ENCODE results near the gene TTPAL.
"Not testable (repeated sequence)": the region's sequence is repeated elsewhere in the genome, so short reads cannot be mapped to it uniquely, and the experiment has no call there.

Gene TTPAL

DNA sequence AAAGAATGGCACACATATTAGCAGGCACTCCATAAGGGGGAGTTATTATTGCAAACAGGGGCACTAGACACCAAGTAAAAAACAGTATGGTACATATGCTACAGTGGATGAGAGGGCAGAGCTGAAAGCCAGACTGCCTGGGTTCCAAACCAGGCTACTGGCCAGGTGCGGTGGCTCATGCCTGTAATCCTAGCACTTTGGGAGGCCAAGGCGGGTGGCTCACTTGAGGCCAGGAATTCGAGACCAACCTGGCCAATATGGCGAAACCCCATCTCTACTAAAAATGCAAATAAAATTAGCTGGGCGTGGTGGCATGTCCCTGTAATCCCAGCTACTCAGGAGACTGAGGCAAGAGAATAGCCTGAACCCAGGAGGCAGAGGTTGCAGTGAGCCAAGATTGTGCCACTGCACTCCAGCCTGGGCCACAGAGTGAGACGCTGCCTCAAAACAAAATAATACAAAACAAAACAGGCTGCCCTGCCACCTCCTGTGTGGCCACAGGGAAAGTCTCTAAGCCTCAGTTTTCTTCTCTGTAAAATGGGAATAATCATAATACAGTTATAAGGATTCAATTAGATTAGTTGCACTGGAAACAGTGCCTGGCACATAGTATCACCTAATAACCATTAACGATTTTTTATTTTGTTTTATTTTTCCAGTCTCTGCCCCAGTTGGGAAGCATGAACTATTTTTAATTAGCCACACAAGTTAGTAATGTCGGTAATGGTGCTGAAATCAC lies 7.5 kb upstream of the TTPAL start:
- no peak for DNase-seq (ENCODE audit: low spot score)

- DNase-seq (ENCODE audit: low spot score): no peak
These were observed 5.3 kb upstream of the TTPAL start for GRCh38 chr20:44470327-44470726.

- peak; percentile 46 for DNase-seq (ENCODE audit: low spot score)
These were observed 4.2 kb upstream of the TTPAL start for GRCh38 chr20:44471481-44471882.

- not testable (repeated sequence) for DNase-seq (ENCODE audit: low spot score)
These were observed 3.4 kb upstream of the TTPAL start for GRCh38 chr20:44472283-44472682.

DNA sequence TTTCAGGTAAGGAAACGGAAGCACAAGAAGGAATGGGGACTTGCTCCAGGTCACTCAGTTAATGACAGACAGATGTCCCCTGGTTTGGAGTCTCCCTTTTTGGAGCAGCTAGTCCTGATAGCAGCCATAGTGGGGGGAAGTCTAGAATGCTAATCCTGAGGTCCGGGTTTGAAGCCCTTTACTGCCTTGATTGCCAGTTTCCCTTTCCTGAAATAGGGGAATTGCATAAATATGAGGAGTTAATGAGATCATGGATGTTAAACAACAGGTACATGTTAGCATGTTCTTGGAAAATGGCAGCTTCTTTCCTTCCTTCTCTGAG lies 341 bp upstream of the TTPAL start:
- no peak for DNase-seq (ENCODE audit: low spot score)

GRCh38 chr20:44477151-44477550 lies 1.5 kb downstream of the TTPAL start:
- DNase-seq (ENCODE audit: low spot score): no peak

DNA sequence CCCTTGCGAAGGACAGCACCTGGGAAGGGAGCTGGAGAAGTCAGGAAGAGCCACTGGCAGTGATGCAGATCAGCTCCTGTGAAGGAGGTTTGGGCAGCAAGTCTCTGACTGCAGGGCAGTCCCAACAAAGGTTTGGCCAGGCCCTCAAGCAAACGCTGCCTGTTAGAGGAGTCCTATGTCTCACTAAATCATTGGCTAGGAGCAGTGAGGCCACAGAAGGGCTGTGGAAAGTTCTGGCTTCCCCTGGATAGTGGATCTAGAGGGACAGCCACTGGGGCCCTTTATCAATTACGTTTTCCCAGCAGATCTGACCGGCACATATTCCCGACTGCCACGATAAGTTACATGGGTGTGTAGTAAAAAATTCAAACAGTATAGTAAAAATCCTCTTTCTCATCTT lies 2.5 kb downstream of the TTPAL start:
- no peak for DNase-seq (ENCODE audit: low spot score)

DNA sequence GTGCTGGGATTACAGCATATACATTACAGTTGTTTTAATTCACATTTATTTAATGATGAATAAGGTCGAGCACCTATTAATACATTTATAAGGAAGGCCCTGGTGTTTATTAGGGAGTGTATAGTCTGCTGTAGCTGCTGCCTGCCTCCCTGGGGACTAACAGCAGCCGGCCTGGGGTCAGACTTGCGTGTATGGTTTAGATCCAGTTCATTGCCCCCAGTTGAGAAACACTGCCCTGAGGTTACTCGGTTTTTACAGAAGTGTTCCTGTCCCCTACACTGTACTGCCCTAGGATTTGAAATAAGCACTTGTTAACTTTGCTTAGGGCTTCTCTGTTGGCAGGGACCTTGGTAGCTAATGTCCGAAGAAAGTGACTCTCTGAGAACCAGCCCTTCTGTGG lies 4.0 kb downstream of the TTPAL start:
- no peak for DNase-seq (ENCODE audit: low spot score)

DNA sequence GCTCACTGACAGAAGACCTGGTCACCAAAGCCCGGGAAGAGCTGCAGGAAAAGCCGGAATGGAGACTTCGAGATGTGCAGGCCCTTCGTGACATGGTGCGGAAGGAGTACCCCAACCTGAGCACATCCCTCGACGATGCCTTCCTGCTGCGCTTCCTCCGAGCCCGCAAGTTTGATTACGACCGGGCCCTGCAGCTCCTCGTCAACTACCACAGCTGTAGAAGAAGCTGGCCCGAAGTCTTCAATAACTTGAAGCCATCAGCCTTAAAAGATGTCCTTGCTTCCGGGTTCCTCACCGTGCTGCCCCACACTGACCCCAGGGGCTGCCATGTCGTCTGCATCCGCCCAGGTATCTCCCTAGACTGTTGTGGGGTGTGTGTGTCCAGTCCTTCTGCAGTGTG lies 4.4 kb downstream of the TTPAL start:
- no peak for DNase-seq (ENCODE audit: low spot score)

- no peak for DNase-seq (ENCODE audit: low spot score)
These were observed 6.2 kb downstream of the TTPAL start for GRCh38 chr20:44481719-44482416.

DNA sequence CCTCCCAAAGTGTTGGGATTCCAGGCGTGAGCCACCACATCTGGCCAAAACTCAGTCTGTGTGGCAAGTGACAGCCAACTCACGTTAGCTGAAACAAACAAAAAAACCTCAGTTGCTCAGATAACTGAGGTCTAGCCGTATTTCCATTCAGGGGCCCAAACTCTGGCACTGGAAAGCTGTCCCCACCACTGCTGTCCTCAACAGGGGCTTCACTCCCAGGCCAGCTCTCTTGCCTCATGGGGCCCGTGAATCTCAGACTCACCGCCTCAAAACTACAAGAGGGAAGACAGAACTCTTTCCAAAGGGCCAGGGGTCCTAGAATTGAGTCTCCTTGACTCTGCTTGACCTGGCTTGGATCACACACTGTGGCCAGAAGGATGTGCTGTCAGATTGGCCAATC lies 7.4 kb downstream of the TTPAL start:
- DNase-seq (ENCODE audit: low spot score): no peak

GRCh38 chr20:44485078-44485829 lies 9.6 kb downstream of the TTPAL start:
- DNase-seq (ENCODE audit: low spot score): no peak

GRCh38 chr20:44485830-44486198 lies 10.1 kb downstream of the TTPAL start:
- DNase-seq (ENCODE audit: low spot score): no peak

DNA sequence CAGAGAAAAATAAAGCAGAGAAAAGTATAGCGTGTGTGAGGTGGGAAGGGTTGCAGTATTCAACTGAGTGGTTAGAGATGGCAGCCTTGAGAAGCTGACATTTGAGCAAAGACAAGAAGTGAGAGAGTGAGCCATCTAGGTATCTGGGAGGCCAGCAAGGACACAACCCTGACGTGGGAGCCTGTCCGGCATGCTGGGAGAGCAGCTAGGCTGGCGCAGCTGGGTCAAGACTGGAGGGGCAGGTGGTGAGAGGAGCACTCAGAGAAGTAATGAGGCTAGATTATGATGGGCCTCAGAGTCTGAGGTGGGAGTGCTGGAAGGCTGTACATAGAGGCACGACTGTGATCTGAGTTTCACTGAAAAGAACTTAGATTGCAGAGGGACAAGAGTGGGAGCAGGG lies 12.9 kb downstream of the TTPAL start:
- no peak for DNase-seq (ENCODE audit: low spot score)

DNA sequence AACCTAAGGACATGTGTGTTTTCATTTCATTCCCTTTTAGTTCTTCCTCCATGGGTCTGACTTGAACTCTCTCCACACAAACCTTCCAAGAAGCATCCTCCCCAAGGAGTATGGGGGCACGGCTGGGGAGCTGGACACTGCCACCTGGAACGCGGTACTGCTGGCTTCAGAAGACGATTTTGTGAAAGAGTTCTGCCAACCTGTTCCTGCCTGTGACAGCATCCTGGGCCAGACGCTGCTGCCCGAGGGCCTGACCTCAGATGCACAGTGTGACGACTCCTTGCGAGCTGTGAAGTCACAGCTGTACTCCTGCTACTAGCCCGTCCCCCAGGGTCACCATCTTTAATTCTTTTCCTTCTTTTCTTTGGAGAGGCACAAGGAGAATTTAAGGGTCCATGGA lies 13.5 kb downstream of the TTPAL start:
- no peak for DNase-seq (ENCODE audit: low spot score)

GRCh38 chr20:44489931-44490330 lies 14.3 kb downstream of the TTPAL start:
- no peak for DNase-seq (ENCODE audit: low spot score)

- DNase-seq (ENCODE audit: low spot score): no peak
These were observed 16.1 kb downstream of the TTPAL start for GRCh38 chr20:44491635-44492395.

- DNase-seq (ENCODE audit: low spot score): no peak
These were observed 18.6 kb downstream of the TTPAL start for GRCh38 chr20:44494266-44494665.

GRCh38 chr20:44494681-44495080 lies 19.0 kb downstream of the TTPAL start:
- DNase-seq (ENCODE audit: low spot score): no peak

DNA sequence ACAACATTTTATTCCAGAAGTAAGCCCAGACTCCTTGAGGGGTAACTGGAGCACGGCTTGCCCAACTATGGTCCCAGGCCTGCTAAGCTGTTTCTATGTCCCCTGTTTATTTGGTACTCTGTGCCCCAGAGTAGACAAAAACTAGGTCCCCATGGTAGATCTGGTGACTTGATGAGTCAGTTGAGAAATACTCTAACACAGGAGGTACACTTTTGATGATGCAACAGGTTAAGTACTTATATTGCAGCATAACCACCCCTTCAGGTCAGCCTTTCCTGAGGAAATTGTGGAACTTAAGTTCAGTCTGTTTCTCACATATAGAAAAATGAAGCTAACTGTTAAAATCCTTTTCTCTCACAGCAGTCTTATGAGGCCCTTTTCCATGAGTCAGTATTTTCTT lies 19.6 kb downstream of the TTPAL start:
- no peak for DNase-seq (ENCODE audit: low spot score)

DNA sequence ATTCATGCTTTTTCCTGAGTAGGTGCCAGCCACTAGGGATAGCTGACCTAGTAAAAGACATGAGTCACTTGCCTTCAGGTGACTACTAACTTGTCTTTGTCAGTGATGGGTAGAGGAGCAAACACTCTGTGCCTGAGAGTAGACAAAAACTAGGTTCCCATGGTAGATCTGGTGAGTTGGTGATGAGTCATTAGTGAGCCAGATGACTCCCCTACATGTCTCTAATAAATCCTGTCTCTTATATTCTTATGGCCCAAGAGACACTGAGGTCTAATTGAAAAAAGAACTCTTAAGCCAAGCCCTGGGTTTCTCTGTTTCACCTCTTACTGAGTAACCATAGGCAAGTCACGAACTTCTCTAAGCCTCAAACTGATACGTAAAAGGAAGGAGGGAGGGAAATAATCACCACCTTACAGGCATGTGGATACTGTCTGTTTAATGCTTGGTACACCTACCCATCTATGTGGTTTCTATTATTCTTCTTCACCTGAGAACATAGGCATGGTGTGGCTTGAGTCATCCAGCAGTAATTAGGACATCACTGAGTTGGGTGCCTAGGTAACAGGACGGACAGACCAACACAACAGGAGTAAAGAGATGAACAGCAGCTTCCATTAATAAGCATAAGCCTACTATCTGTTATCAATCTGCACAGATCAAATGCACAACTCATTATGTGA lies 20.3 kb downstream of the TTPAL start:
- DNase-seq (ENCODE audit: low spot score): no peak

DNA sequence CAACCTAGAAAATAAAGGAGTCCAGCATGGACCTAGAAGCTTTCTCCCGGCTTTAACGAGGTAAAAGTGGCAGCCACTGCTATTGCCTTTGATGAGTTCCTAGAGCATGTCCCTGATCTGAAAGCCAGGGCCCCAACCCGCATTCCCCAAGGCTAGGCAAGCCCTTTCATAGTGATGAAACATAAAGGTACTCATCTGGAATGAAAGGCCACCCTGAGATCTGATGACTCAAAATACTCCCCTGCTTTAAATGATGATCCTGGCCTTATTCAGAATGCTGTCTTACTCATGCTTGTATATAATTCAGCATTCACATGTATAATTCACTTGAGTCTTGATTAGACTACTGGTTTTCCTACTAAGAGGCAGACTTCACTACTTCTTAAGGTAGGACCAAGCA lies 21.3 kb downstream of the TTPAL start:
- DNase-seq (ENCODE audit: low spot score): no peak

Measured in HuH-7 (cell line).